Activated effector memory CD4-positive, alpha-beta T cell treated with anti-CD3 and anti-CD28 coated beads, Interleukin-2, amount 50 U/mL, for 16 hours (primary cell): ENCODE results near the gene ARHGAP25.

Experiments used
- DNase-seq: peaks from one replicate; pipeline ENCODE4 v3.0.0-alpha.2; 2020

ARHGAP25 gene

DNA sequence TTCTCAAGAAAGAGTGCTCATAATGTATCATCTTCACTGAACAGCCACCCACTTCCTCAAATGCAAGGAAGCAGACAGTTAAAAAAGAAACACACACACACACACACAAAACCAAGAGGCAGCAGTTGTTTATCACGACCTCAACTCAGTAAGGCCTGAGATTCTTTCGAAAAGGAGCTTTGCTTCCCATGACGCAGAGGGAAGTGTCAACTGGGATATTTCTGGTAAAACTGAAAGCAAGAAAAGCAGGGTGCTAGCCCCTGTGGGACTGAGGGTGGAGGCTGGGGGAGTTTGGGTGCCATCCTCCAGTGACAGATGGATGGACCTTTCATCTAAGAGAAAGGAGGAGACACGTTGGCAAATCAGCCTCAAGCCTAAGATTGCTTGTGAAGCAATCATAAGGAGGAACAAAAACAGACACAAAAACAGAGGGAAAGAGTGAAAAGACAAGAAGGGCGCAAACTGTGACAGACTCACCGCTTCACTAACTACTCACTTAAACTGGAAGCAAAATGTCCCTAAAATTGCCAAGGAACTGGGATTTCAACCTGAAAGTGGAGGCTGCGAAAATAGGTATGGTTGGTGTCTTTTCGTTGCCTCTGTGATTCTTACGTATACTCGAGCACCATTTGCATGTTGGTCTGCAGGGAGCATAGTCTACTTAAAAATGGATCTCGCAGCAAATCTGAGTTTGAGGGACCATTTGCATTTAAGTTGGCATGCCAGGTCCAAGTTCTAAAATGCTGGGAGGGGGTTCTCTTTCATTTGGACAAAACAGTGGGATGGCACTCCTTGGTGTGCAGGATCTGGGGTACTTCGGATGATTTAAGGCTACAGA lies at the start of gene ARHGAP25:
ARHGAP25 (plus strand) TSS at position 124 of the 838 bp plus-strand sequence; CDS start at position 513, 389 bp downstream.
- DNase-seq: peak; percentile 84

- no peak for DNase-seq
These were observed 48.4 kb upstream of the ARHGAP25 start for GRCh38 chr2:68686178-68686577.

GRCh38 chr2:68687018-68687417 lies 47.6 kb upstream of the ARHGAP25 start:
- no peak for DNase-seq

DNA sequence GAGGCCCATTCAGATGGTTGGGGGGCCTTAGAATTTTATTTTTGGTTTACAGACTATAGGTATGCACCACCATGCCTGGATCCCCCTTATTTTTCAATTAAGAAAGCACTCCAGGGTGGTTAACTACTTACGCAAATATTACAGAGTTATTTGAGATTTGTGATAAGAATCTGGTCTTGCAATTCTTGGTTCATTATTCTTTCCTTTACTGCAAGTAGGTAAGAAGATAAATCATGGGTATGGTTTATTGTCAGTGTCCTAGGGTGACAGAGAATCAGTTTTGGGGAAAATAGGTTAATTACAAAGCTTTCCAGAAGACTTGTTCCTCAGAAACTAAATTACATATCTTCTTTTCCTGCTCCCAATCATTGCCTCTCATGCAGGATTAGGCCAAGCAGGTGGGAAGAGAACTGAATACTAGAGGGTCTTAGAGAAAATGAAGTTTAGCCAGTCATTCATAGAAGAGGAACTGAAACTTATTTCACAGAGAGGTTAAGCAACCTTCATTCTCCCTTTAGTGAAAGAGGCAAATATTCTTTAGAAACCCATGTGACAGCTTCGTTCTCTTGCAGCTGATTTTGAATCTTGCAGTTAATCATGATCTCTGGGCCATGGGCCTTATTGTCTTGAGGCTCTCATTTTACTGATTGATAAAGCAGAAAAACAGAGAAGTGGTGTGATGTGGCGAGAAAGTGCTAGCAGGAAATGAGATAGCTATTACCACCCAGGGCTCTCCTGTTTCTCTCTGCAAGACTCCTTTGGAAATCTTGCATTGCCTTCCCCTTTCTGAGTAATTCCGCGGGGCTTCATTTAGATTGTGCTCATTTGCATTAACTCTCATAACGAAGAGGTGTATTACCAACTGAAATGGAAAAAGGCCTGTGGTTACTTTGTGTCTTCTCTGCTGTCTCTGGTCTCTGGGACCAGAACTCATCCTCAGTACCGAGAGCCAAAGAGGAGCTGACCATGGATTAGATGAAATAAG lies 44.8 kb upstream of the ARHGAP25 start:
- DNase-seq: no peak

DNA sequence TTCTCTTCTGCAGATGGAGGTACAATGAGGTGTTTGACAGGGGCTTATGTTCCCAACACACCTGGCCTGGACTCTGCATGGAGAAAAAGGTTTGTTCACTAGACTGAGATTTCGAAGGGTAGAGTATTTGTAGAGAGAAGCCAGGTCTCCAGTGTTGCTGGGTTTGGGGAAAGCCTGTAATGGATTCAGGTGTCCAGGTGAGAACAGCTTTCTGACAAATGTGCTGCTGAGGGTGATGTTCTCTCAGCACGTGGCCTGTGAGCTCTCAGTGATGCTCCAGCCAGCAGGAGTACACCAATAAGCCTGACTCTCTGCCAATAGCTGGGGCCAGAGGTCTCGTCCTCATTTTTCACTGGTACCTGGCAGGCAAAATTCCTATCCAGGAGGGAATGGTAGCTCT lies 43.8 kb upstream of the ARHGAP25 start:
- DNase-seq: no peak

DNA sequence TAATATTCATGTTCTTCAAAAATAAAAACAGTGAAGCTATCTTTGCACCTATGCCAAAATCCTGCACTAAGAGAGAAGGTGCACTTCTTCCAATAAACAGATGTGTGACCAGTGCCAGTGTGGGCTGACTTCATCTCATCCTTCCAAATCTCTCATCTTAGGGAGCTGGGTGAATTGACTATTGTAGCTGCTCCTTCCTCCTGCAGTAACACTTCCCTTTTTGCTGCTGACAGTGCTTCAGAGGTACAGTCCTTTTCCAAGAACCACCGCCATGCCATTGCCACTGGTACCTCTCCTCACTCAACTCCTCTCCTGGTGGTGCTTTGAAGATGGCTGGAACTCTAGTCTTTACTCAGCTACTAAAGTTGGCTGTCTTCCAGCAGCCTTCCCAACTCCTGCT lies 42.1 kb upstream of the ARHGAP25 start:
- no peak for DNase-seq

DNA sequence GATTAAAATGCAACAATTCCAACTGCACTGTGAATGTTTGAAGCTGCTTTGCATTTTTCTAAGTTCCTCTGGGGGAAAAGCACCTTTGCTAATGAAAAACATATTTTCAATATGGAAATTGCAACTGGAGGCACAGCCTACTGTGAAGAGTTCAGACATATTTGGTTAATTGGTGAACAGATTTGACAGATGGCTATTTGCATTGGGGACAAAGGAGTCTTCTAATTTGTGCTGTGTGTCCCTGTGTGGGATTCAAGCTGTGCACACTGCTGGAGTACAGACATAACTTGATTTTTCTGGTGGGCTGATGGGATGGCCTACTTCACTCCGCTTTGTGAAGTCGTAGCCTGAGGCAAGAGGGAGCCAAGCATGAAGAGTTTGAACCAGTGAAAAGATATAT lies 40.7 kb upstream of the ARHGAP25 start:
- no peak for DNase-seq

GRCh38 chr2:68695971-68696370 lies 38.6 kb upstream of the ARHGAP25 start:
- DNase-seq: no peak

GRCh38 chr2:68696554-68696953 lies 38.1 kb upstream of the ARHGAP25 start:
- no peak for DNase-seq

GRCh38 chr2:68698567-68699377 lies 35.8 kb upstream of the ARHGAP25 start:
- DNase-seq: no peak

DNA sequence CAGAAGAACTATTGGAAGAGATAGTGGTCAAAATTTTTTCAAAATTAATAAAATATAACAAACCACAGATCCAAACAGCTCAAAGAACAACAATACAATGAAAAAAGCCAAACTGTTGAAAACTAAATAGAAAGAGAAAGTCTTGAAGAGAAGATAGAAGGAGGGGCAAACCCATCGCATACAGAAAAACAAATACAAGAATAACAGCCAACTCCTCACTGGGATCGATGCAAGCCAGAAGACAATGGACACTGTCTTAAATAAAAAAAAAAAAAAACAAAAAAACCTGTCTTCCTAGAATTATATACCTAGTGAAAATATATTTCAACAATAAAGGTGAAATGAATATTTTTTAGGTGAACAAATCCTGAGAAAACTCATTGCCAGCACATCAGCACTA lies 34.1 kb upstream of the ARHGAP25 start:
- DNase-seq: no peak

GRCh38 chr2:68706637-68707036 lies 28.0 kb upstream of the ARHGAP25 start:
- DNase-seq: no peak

GRCh38 chr2:68708629-68709028 lies 26.0 kb upstream of the ARHGAP25 start:
- no peak for DNase-seq

DNA sequence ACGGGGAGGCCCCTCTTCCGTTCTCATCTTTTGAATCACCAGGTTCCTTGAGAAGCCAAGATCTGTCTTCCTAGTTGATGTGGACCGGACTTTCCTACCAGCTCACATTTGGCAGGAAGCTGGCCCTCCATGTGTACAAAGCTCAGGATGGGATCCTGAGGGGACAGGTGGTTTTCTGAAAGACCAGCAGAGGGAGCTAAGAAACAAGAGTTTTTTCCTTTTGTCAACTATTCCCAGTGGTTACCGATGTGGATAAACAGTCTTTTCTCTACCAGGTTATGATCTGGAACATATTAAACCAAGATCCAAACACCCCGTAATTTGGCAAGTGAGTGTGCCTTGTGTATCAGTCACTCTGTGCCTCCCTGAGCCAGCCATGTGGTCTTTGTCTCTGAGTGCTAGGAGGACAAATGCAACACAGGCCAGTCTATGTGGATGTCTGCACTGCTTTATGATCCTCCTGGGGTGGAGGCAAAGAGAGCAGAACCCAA lies 25.1 kb upstream of the ARHGAP25 start:
- DNase-seq: no peak

DNA sequence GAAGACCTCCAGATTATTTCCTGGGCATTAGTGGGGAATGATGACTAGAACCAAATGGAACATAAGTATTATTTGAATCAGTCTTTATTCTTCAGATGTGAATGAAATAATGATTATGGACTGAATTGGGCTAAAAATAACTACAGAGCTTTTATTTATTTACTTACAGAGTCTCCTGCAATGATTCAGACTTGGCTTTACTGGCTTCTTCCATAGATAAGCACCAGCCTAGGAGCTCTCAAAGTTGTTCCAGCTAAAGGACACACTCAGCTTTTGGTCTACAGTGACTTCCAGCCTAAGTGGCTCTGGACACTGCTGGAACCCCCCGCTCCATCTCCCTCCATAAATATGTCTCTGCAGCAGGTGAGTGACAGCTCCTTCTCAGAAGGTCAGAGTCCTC lies 24.3 kb upstream of the ARHGAP25 start:
- DNase-seq: no peak

GRCh38 chr2:68710756-68711155 lies 23.9 kb upstream of the ARHGAP25 start:
- DNase-seq: no peak

DNA sequence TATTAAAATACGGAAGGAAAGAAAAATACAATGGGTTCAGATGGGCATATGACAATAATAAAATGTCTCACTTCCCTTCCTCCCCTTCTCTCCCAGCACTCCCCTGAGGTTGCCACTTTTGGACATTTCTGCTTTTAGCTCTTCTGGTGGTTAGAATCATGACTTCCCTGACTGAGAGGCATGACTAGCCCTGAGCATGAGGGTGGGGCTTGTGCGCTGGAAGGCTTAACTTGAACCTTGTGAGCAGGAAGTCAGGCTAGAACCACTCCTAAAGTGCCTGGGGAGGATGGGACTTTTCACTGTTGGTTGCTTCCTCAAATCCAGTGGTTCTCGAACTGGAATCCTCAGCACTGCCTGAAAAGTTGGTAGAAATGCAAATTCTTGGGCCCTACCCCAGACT lies 19.7 kb upstream of the ARHGAP25 start:
- DNase-seq: no peak

DNA sequence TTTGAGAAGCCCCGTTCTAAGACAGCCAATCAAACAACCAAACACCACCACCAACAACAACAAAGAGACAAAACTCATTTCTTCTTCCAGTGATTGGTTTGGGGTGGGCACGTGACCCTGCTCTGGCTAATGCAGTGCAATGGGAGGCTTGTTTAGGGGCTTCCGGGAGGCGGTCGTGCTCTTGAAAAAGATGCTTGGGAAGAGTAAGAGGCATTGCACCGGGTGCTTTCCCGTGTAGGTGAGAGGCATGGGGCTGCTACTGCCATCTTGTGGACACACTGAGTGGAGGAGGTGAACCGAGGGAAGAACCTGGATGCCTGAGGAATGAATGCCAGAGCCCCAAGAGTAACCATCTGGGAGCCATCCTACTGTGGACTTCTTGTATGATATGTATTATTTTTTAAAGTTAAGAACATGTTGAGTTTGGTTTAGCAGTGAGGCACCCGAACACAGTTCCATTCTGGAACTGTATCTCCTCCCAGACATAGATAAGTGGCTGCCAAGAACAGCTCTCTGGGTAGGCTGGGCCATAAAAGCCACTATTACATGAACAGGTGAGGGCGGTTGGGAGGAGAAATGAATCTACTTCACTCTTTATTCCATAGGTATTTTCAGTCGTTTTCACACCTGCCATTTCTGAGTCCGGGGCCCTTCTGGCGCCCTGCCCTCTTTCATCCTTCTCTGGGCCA lies 19.1 kb upstream of the ARHGAP25 start:
- peak; percentile 80 for DNase-seq

DNA sequence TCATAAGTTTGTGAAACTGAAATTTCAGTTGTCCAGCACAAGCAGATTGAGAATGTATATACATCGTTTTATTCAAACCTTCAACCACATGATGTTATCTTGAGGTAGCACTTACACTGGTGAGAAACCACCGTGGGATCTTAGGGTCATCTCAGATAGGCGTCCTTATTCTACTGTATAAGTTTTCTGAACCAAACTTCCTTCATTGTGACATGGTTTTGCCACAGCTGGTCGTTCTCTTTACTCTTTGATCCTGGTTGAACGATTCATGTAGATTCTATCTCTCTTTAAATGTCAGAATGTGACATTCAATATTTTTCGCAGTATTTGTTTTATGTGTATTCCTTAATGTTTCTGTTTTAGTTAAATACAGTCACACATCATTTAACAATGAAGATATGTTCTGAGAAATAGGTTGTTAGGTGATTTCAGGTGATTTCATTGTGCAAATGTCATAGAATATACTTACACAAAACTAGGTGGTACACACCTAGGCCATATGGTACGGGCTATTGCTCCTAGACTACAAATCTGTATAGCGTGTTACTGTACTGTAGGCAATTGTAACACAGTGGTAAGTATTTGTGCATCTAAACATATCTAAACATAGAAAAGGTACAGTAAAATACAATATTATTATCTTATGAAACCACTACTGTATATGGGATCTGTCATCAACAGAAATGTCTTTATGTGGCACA lies 17.9 kb upstream of the ARHGAP25 start:
- DNase-seq: no peak

- DNase-seq: no peak
These were observed 17.3 kb upstream of the ARHGAP25 start for GRCh38 chr2:68717305-68717661.

- no peak for DNase-seq
These were observed 14.7 kb upstream of the ARHGAP25 start for GRCh38 chr2:68719912-68720311.

DNA sequence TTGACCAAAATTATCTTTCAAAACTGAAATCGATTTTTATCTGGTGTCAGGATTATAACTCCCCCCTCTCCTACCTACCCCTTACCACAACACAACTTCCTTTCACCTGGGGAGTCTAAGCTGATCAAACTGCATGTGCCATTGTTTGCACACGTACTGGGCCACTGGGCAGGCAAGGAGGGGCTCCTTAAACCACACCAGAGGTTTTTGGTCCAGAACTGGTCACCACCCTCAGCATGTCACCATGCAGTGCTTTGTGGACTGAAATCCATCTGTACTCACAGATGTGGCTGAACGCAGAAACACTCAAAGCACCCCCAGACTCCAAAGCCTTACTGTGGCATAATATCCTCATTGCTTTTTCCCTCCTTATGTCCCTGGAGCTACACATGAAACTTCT lies 13.9 kb upstream of the ARHGAP25 start:
- no peak for DNase-seq
